Sigmoid colon (tissue), 7 donors: ENCODE data around the gene CSF1R. TPM values are rescaled to one million over a fixed set of nuclear protein-coding genes. Genes with fewer than 3 reads are reported as not detected.

ENCODE experiments used
- DNase-seq: peaks from one replicate; pipeline ENCODE4 v3.0.0-alpha.2; 2019
- H3K27ac ChIP-seq, 4 donors: fragments of 200-600 bp; sonication (generic); one replicate each; pipeline ENCODE4 v1.5.1; 2016 to 2019; ENCODE audit warnings: mild to moderate bottlenecking in 1 of 4
- H3K27me3 ChIP-seq, 3 donors: fragments of 200-600 bp; sonication (generic); one replicate each; pipeline ENCODE4 v1.5.1; 2019; ENCODE audit warnings: mild to moderate bottlenecking in 1 of 3
- H3K36me3 ChIP-seq, 4 donors: fragments of 200-600 bp; sonication (generic); one replicate each; pipeline ENCODE4 v1.5.1; 2016 to 2019
- H3K4me1 ChIP-seq, 4 donors: fragments of 200-600 bp; sonication (generic); one replicate each; pipeline ENCODE4 v1.5.1; 2017 to 2019
- H3K4me3 ChIP-seq, 4 donors: fragments of 200-600 bp; sonication (generic); one replicate each; pipeline ENCODE4 v1.5.1; 2017 to 2019; ENCODE audit warnings: mild to moderate bottlenecking in 2 of 4, moderate library complexity in 1 of 4
- H3K9me3 ChIP-seq, 4 donors: fragments of 200-600 bp in 3 of 4; sonication (generic) in 3 of 4; one replicate each; pipeline versions ENCODE4 v1.5.1 to v1.6.1; 2013 to 2019
- EP300 ChIP-seq, 4 donors: sonication (generic); formaldehyde crosslinking; IDR thresholded peaks; one replicate each; pipeline ENCODE4 v1.6.1; 2017; ENCODE audit warnings: antibody characterized with exemption in 4 of 4
- POLR2A ChIP-seq, 2 donors: fragments of 450-650 bp; IDR thresholded peaks; one replicate each; pipeline ENCODE4 v1.6.1; 2016; ENCODE audit warnings: antibody characterized with exemption in 2 of 2, mild to moderate bottlenecking in 2 of 2, moderate library complexity in 2 of 2
- POLR2AphosphoS5 ChIP-seq, 4 donors: sonication (generic); formaldehyde crosslinking; IDR thresholded peaks; one replicate each; pipeline ENCODE4 v1.6.1; 2017; ENCODE audit warnings: antibody characterized with exemption in 4 of 4
- WGBS, 2 donors: extraction: QIAGEN DNeasy Blood & Tissue Kit; methylation state at CpG; one replicate each; pipeline ENCODE4 v1.1.7; 2013; 5-methylcytosine and 5-hydroxymethylcytosine counted together
- intact Hi-C: fragments of 100-400 bp; cut with DNase I; formaldehyde crosslinking; loops from one replicate; pipeline ENCODE4 v1.15.1; 2023
- polyA plus RNA-seq, 3 donors: library from polyadenylated mRNA; stranded (reverse); fragments of 200-250 nt; gene quantifications; one replicate each; pipeline ENCODE4 v1.2.3, GENCODE V29; 2013
- total RNA-seq, 4 donors: library from RNA; depleted of rRNA; stranded (reverse); fragments of >200 nt; gene quantifications; one replicate each; pipeline ENCODE4 v1.1.0, GENCODE V29; 2016
- TF ChIP-seq, protein P1 (sequence below), 4 experiments: fragments of 450-650 bp in 3 of 4; fragments of 200-600 bp in 1 of 4; IDR thresholded peaks; one replicate each; pipeline ENCODE4 v1.5.1; 2016 to 2019; ENCODE audit warnings: antibody characterized with exemption in 4 of 4, mild to moderate bottlenecking in 3 of 4, moderate library complexity in 2 of 4
- donor health status: healthy with polysubstance abuse.
- donor health status: Bipolar disorder and iron deficiency.
- donor health status: healthy.

The CSF1R gene
- total and polyA plus RNA-seq, 7 donors = 10.8 to 44.4 (median 26.1) TPM

GRCh38 chr5:150109921-150110320 is 23.6 kb upstream of the CSF1R start:
- 57 to 71% methylated on average over 4 of the region's 4 CpGs for WGBS, 2 donors
- intact Hi-C loops = no loop called here

GRCh38 chr5:150108711-150109514 is 22.6 kb upstream of the CSF1R start:
- Histone ChIP-seq H3K4me1 (peaks cover 0 to 12% (median 0%) of the 10 kb centered on the region in 4 donors), H3K27me3 (no peaks in the 10 kb centered on the region), H3K4me3 (no peak overlapping the region), H3K27ac (no peak overlapping the region), H3K36me3 (no peaks in the 10 kb centered on the region), H3K9me3 (no peaks in the 10 kb centered on the region)
- 93 to 95% methylated on average over 11 of the region's 11 CpGs for WGBS, 2 donors
- DNase-seq = no peak
- intact Hi-C loops = no loop called here
- TF ChIP-seq POLR2A (IDR thresholded peaks at IDR 0.05) (no peak), EP300 (IDR thresholded peaks at IDR 0.05) (no peak), POLR2AphosphoS5 (IDR thresholded peaks at IDR 0.05) (no peak)
- TF ChIP-seq, protein P1, sequence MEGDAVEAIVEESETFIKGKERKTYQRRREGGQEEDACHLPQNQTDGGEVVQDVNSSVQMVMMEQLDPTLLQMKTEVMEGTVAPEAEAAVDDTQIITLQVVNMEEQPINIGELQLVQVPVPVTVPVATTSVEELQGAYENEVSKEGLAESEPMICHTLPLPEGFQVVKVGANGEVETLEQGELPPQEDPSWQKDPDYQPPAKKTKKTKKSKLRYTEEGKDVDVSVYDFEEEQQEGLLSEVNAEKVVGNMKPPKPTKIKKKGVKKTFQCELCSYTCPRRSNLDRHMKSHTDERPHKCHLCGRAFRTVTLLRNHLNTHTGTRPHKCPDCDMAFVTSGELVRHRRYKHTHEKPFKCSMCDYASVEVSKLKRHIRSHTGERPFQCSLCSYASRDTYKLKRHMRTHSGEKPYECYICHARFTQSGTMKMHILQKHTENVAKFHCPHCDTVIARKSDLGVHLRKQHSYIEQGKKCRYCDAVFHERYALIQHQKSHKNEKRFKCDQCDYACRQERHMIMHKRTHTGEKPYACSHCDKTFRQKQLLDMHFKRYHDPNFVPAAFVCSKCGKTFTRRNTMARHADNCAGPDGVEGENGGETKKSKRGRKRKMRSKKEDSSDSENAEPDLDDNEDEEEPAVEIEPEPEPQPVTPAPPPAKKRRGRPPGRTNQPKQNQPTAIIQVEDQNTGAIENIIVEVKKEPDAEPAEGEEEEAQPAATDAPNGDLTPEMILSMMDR (IDR thresholded peaks at IDR 0.05) = no peak

More at GRCh38 chr5:150109921-150110320, 23.6 kb upstream of the CSF1R start:
- DNase-seq = no peak
- no peaks in the 10 kb centered on the region for H3K9me3 ChIP-seq
- peaks cover 0 to 2% (median 0%) of the 10 kb centered on the region in 4 donors for H3K36me3 ChIP-seq
- no peak for TF ChIP-seq EP300 (IDR thresholded peaks at IDR 0.05)
- TF ChIP-seq POLR2AphosphoS5 (IDR thresholded peaks at IDR 0.05) = no peak
- TF ChIP-seq, protein P1 (IDR thresholded peaks at IDR 0.05) = no peak
- no peak for TF ChIP-seq POLR2A (IDR thresholded peaks at IDR 0.05)
- H3K4me3 ChIP-seq = no peak overlapping the region
- H3K27me3 ChIP-seq = no peaks in the 10 kb centered on the region
- H3K4me1 ChIP-seq = peaks cover 0 to 12% (median 0%) of the 10 kb centered on the region in 4 donors
- no peak overlapping the region for H3K27ac ChIP-seq

- Histone ChIP-seq H3K27me3 (no peaks in the 10 kb centered on the region), H3K27ac (no peak overlapping the region), H3K36me3 (no peaks in the 10 kb centered on the region), H3K4me3 (no peak overlapping the region), H3K4me1 (peaks cover 0 to 8% (median 0%) of the 10 kb centered on the region in 4 donors), H3K9me3 (no peaks in the 10 kb centered on the region)
- intact Hi-C loops = no loop called here
- DNase-seq = no peak
- TF ChIP-seq POLR2AphosphoS5 (IDR thresholded peaks at IDR 0.05) = no peak
- no peak for TF ChIP-seq EP300 (IDR thresholded peaks at IDR 0.05)
- 63 to 71% methylated on average over 4 of the region's 4 CpGs for WGBS, 2 donors
These were observed 21.6 kb upstream of the CSF1R start for GRCh38 chr5:150107909-150108447.

DNA sequence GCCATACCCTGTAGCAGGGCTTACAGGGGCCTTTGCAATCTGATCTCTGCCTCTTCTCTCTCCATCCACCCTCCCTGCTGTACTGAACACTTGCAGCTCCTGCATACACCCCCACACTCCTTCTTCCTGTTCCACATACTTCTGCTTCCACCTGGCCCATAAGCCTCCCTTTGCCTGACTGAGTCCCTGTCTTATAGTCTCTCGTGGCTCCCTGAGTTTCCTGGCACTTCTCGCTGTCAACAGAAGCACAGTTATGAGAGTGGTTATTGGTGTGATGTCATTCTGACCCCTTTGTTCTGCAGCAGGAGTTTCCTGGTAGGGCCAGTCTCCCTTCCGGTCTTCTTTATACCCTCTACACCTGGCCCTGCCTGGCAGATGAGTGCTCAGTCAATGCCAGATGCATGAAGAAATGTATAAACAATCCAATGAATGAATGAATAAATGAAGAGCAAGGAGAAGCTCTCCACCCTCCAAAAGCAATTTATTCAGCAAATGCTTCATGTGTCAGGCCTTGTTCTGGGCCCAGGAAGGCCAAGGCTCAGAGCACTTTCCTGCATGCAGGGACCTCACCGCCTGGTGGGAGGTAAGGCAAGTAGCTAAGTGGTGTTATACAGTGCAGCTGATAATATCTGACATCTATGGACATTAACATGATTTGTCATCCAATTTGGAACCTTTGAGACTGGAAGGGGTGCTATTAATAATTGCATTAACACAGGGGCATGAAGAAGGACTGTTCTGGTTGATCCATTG is 20.5 kb upstream of the CSF1R start:
- Histone ChIP-seq H3K9me3 (no peaks in the 10 kb centered on the region), H3K4me3 (no peak overlapping the region), H3K27ac (no peak overlapping the region), H3K4me1 (no peaks in the 10 kb centered on the region), H3K36me3 (no peaks in the 10 kb centered on the region), H3K27me3 (no peaks in the 10 kb centered on the region)
- no peak for DNase-seq
- intact Hi-C loops = no loop called here
- TF ChIP-seq POLR2AphosphoS5 (IDR thresholded peaks at IDR 0.05) = no peak
- TF ChIP-seq, protein P1 (IDR thresholded peaks at IDR 0.05) = no peak
- TF ChIP-seq EP300 (IDR thresholded peaks at IDR 0.05) = no peak
- TF ChIP-seq POLR2A (IDR thresholded peaks at IDR 0.05) = no peak
- 34 to 51% methylated on average over 4 of the region's 4 CpGs for WGBS, 2 donors
